Uterus (tissue), 2 donors: ENCODE results near the gene PSMG3.

Experiments used
- POLR2A ChIP-seq, 2 donors: fragments of 450-650 bp; IDR thresholded peaks; one replicate each; pipeline ENCODE4 v1.6.1; 2016; ENCODE audit warnings: antibody characterized with exemption in 2 of 2, mild to moderate bottlenecking in 1 of 2, moderate library complexity in 1 of 2
- TF ChIP-seq, protein P1 (sequence below), 4 experiments: fragments of 200-600 bp in 2 of 4; fragments of 450-650 bp in 2 of 4; sonication (generic) in 2 of 4; IDR thresholded peaks; one replicate each; pipeline ENCODE4 v1.5.1; 2016 to 2019; ENCODE audit warnings: antibody characterized with exemption in 4 of 4, mild to moderate bottlenecking in 2 of 4, moderate library complexity in 1 of 4

DNA sequence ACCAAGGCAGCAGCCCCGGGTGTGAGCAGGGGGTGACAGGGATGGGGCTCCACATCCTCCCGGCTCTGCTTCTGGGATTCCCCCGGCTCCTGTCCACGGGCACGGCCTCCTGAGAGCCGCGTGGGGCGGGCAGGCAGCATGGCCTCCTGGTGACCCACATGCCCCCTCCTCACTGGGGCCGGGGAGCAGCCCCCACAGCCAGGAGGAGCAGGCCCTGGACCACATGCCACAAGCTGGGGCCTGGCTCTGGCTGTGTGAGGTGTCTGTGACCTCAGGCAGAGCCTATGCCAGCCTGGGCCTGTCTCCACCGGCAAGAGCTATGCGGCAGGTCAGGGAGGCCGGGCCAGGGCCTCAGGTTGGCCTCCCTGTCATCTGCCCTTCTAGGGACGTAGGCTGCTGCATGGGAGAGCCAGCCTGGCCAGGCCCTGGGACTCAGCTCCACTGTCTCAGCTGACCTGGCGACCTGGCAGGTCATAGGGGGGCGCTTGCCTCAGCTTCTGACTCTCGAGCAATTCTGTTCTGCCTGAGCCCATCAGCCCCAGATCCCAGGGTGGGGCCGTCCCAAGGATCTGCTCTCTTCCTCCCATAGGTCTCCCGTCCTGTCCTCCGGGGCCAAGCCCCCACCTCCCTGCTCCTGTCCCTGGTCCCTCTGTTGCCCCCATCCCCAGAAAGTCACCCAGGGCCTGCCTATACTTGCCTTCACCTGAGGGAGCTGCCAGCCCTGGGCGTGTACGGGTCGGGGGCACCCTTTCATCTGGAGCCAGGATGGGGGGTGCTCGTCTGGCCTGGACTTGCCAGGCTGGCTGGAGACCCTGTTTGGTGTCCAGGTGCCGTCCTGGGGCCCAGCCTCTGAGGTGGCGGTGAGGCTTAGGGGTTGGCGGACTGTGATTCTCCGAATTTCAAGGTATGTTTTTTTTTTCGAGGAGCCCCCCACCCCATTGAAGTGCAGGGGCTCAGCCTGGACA is 9.9 kb downstream of the PSMG3 start:
- TF ChIP-seq, protein P1, sequence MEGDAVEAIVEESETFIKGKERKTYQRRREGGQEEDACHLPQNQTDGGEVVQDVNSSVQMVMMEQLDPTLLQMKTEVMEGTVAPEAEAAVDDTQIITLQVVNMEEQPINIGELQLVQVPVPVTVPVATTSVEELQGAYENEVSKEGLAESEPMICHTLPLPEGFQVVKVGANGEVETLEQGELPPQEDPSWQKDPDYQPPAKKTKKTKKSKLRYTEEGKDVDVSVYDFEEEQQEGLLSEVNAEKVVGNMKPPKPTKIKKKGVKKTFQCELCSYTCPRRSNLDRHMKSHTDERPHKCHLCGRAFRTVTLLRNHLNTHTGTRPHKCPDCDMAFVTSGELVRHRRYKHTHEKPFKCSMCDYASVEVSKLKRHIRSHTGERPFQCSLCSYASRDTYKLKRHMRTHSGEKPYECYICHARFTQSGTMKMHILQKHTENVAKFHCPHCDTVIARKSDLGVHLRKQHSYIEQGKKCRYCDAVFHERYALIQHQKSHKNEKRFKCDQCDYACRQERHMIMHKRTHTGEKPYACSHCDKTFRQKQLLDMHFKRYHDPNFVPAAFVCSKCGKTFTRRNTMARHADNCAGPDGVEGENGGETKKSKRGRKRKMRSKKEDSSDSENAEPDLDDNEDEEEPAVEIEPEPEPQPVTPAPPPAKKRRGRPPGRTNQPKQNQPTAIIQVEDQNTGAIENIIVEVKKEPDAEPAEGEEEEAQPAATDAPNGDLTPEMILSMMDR (IDR thresholded peaks at IDR 0.05) = no peak
- TF ChIP-seq POLR2A (IDR thresholded peaks at IDR 0.05) = no peak
